ENCODE data around the gene RAET1G. TPM values are rescaled to one million over a fixed set of nuclear protein-coding genes. Genes with fewer than 3 reads are reported as not detected.

The RAET1G gene
- total RNA-seq, 2 donors from 2014 or later: not detected

- WGBS, 2 experiments (ENCODE audit: insufficient coverage in 1 of 2, insufficient read length in 1 of 2): 87 to 90% methylated on average over 3 of the region's 3 CpGs
- Histone ChIP-seq H3K4me1 (ENCODE audit: control insufficient read depth, insufficient read depth, low read length) (no peaks in the 10 kb centered on the region), H3K9ac (ENCODE audit: extremely low read depth, low read length, poor library complexity, severe bottlenecking) (no peak overlapping the region), H3K9me3 (ENCODE audit: control insufficient read depth, low read length) (no peaks in the 10 kb centered on the region), H3K27me3 (ENCODE audit: control insufficient read depth, insufficient read depth, low read length, poor library complexity, severe bottlenecking) (peaks cover 93% of the 10 kb centered on the region), H3K36me3 (ENCODE audit: control insufficient read depth, insufficient read depth, low read length) (no peaks in the 10 kb centered on the region), H3K4me3 (ENCODE audit: low read length) (no peak overlapping the region), H3K27ac (ENCODE audit: low read depth, low read length) (no peak overlapping the region)
- no peak overlapping the region for H3K4me3 Mint-ChIP-seq
- TF ChIP-seq, protein P1, sequence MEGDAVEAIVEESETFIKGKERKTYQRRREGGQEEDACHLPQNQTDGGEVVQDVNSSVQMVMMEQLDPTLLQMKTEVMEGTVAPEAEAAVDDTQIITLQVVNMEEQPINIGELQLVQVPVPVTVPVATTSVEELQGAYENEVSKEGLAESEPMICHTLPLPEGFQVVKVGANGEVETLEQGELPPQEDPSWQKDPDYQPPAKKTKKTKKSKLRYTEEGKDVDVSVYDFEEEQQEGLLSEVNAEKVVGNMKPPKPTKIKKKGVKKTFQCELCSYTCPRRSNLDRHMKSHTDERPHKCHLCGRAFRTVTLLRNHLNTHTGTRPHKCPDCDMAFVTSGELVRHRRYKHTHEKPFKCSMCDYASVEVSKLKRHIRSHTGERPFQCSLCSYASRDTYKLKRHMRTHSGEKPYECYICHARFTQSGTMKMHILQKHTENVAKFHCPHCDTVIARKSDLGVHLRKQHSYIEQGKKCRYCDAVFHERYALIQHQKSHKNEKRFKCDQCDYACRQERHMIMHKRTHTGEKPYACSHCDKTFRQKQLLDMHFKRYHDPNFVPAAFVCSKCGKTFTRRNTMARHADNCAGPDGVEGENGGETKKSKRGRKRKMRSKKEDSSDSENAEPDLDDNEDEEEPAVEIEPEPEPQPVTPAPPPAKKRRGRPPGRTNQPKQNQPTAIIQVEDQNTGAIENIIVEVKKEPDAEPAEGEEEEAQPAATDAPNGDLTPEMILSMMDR (conservative IDR thresholded peaks at IDR 0.05): no peak
- peaks cover 2% of the 10 kb centered on the region for H3K4me1 Mint-ChIP-seq
- peaks cover 2% of the 10 kb centered on the region for H3K9me3 Mint-ChIP-seq
- no peaks in the 10 kb centered on the region for H3K36me3 Mint-ChIP-seq (ENCODE audit: low read depth)
- DNase-seq: no peak
- peaks cover 90% of the 10 kb centered on the region for H3K27me3 Mint-ChIP-seq (ENCODE audit: insufficient read depth)
- H3K27ac Mint-ChIP-seq: no peak overlapping the region
Observed at GRCh38 chr6:149951626-149952025, 28.7 kb upstream of the RAET1G start.

- Mint-ChIP-seq H3K27me3 (ENCODE audit: insufficient read depth) (peaks cover 91% of the 10 kb centered on the region), H3K4me1 (peaks cover 2% of the 10 kb centered on the region), H3K36me3 (ENCODE audit: low read depth) (no peaks in the 10 kb centered on the region), H3K4me3 (no peak overlapping the region), H3K9me3 (peaks cover 2% of the 10 kb centered on the region), H3K27ac (no peak overlapping the region)
- peaks cover 93% of the 10 kb centered on the region for H3K27me3 ChIP-seq (ENCODE audit: control insufficient read depth, insufficient read depth, low read length, poor library complexity, severe bottlenecking)
- TF ChIP-seq, protein P1 (conservative IDR thresholded peaks at IDR 0.05): no peak
- no peaks in the 10 kb centered on the region for H3K4me1 ChIP-seq (ENCODE audit: control insufficient read depth, insufficient read depth, low read length)
- no peak for DNase-seq
- no peak overlapping the region for H3K9ac ChIP-seq (ENCODE audit: extremely low read depth, low read length, poor library complexity, severe bottlenecking)
- WGBS, 2 experiments (ENCODE audit: insufficient coverage in 1 of 2, insufficient read length in 1 of 2): 81 to 87% methylated on average over 3 to 9 of the region's 9 CpGs
- H3K4me3 ChIP-seq (ENCODE audit: low read length): no peak overlapping the region
- H3K9me3 ChIP-seq (ENCODE audit: control insufficient read depth, low read length): no peaks in the 10 kb centered on the region
- no peaks in the 10 kb centered on the region for H3K36me3 ChIP-seq (ENCODE audit: control insufficient read depth, insufficient read depth, low read length)
- H3K27ac ChIP-seq (ENCODE audit: low read depth, low read length): no peak overlapping the region
Observed at GRCh38 chr6:149951096-149951495, 28.2 kb upstream of the RAET1G start.

DNA sequence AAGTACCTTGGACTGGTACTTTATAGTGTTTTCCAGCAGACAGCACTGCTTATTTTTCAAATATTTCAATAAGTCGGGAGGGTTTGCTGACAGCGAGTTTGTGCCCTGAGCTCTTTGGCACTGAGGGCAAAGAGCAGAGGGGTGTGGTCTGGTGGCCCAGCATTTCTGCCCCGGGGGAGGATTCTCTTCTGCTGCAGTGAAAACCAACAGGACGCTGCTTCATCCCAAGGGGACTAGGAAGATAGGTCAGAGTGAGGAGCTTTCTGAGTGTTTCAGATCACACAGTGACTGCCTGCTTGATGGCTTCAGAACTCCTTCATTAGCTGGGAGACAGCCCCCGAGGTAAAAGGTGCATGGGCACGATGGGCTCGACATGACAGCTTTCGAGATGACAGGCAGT, 27.5 kb upstream of the RAET1G start:
- TF ChIP-seq, protein P1 (conservative IDR thresholded peaks at IDR 0.05): no peak
- 55 to 66% methylated on average over 5 to 8 of the region's 8 CpGs for WGBS, 2 experiments (ENCODE audit: insufficient coverage in 1 of 2, insufficient read length in 1 of 2)

More for the DNA sequence above, 27.5 kb upstream of the RAET1G start:
- H3K27me3 ChIP-seq (ENCODE audit: control insufficient read depth, insufficient read depth, low read length, poor library complexity, severe bottlenecking): peaks cover 87% of the 10 kb centered on the region
- Mint-ChIP-seq H3K36me3 (ENCODE audit: low read depth) (no peaks in the 10 kb centered on the region), H3K4me3 (no peak overlapping the region), H3K27me3 (ENCODE audit: insufficient read depth) (peaks cover 90% of the 10 kb centered on the region), H3K9me3 (peaks cover 2% of the 10 kb centered on the region), H3K4me1 (peaks cover 2% of the 10 kb centered on the region), H3K27ac (no peak overlapping the region)
- DNase-seq: peak; percentile 7
- no peaks in the 10 kb centered on the region for H3K9me3 ChIP-seq (ENCODE audit: control insufficient read depth, low read length)
- H3K9ac ChIP-seq (ENCODE audit: extremely low read depth, low read length, poor library complexity, severe bottlenecking): no peak overlapping the region
- no peaks in the 10 kb centered on the region for H3K4me1 ChIP-seq (ENCODE audit: control insufficient read depth, insufficient read depth, low read length)
- H3K36me3 ChIP-seq (ENCODE audit: control insufficient read depth, insufficient read depth, low read length): no peaks in the 10 kb centered on the region
- H3K27ac ChIP-seq (ENCODE audit: low read depth, low read length): no peak overlapping the region
- no peak overlapping the region for H3K4me3 ChIP-seq (ENCODE audit: low read length)
